Ammon's horn (tissue), 1 donor: ENCODE data around the gene ANGPTL4.
"Not testable (repeated sequence)": the region's sequence is repeated elsewhere in the genome, so short reads cannot be mapped to it uniquely, and the experiment has no call there.

Experiments used
- DNase-seq: peaks from one replicate; pipeline ENCODE4 v3.0.0-alpha.2; 2016; ENCODE audit warnings: low spot score

Gene ANGPTL4

GRCh38 chr19:8361921-8362793 lies 1.8 kb upstream of the ANGPTL4 start:
- DNase-seq = peak; percentile 84

- no peak for DNase-seq
Measured at GRCh38 chr19:8366121-8366581, 2.2 kb downstream of the ANGPTL4 start.

GRCh38 chr19:8366961-8367326 lies 3.0 kb downstream of the ANGPTL4 start:
- peak; percentile 47 for DNase-seq

GRCh38 chr19:8367327-8368001 lies 3.5 kb downstream of the ANGPTL4 start:
- peak; percentile 89 for DNase-seq

- no peak for DNase-seq
Measured at GRCh38 chr19:8370176-8371010, 6.4 kb downstream of the ANGPTL4 start.

- DNase-seq = no peak
Measured at GRCh38 chr19:8371011-8371804, 7.3 kb downstream of the ANGPTL4 start.

- DNase-seq = peak; percentile 44
Measured at GRCh38 chr19:8373867-8374813, 10.2 kb downstream of the ANGPTL4 start.

- not testable (repeated sequence) for DNase-seq
Measured at GRCh38 chr19:8375766-8376165, 11.8 kb downstream of the ANGPTL4 start.

GRCh38 chr19:8376373-8376974 lies 12.5 kb downstream of the ANGPTL4 start:
- DNase-seq = not testable (repeated sequence)

GRCh38 chr19:8377598-8377997 lies 13.6 kb downstream of the ANGPTL4 start:
- DNase-seq = no peak

- DNase-seq = not testable (repeated sequence)
Measured at GRCh38 chr19:8379156-8379891, 15.4 kb downstream of the ANGPTL4 start.

- not testable (repeated sequence) for DNase-seq
Measured at GRCh38 chr19:8384569-8384968, 20.6 kb downstream of the ANGPTL4 start.

- not testable (repeated sequence) for DNase-seq
Measured at GRCh38 chr19:8385103-8385502, 21.1 kb downstream of the ANGPTL4 start.

- DNase-seq = not testable (repeated sequence)
Measured at GRCh38 chr19:8385566-8385965, 21.6 kb downstream of the ANGPTL4 start.

GRCh38 chr19:8386419-8386818 lies 22.5 kb downstream of the ANGPTL4 start:
- not testable (repeated sequence) for DNase-seq

- DNase-seq = no peak
Measured at GRCh38 chr19:8386990-8387389, 23.0 kb downstream of the ANGPTL4 start.

GRCh38 chr19:8387688-8388611 lies 24.0 kb downstream of the ANGPTL4 start:
- DNase-seq = no peak

- DNase-seq = no peak
Measured at GRCh38 chr19:8388612-8388958, 24.6 kb downstream of the ANGPTL4 start.
